22Rv1 (cell line): ENCODE data around the gene NAXD.

Source experiments
- H3K27ac ChIP-seq: fragments of 450-650 bp; 2 replicates; pipeline ENCODE4 v1.5.1; 2017
- ZFX ChIP-seq: fragments of 450-650 bp; IDR thresholded peaks from 2 replicates; pipeline ENCODE4 v1.6.1; 2017; ENCODE audit warnings: antibody characterized with exemption, borderline replicate concordance
- TF ChIP-seq, protein P1 (sequence below): fragments of 450-650 bp; IDR thresholded peaks from 2 replicates; pipeline ENCODE4 v1.5.1; 2017; ENCODE audit warnings: mild to moderate bottlenecking

The NAXD gene

DNA sequence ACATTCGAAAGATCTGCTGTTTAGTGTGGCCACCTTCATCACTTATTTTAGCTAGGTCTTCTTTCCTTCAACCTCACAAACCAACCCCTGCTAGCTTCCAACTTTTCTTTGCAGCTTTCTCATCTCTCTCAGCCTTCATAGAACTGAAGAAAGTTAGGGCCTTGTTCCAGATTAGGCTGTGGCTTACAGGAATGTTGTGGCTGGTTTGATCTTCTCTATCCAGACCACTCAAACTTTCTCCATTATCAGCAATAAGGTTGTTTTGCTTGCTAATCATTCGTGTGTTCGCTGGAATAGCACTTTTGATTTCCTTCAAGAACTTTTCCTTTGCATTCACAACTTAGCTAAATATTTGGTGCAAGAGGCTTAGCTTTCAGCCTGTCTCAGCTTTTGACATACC lies 45.9 kb downstream of the NAXD start:
- TF ChIP-seq, protein P1, sequence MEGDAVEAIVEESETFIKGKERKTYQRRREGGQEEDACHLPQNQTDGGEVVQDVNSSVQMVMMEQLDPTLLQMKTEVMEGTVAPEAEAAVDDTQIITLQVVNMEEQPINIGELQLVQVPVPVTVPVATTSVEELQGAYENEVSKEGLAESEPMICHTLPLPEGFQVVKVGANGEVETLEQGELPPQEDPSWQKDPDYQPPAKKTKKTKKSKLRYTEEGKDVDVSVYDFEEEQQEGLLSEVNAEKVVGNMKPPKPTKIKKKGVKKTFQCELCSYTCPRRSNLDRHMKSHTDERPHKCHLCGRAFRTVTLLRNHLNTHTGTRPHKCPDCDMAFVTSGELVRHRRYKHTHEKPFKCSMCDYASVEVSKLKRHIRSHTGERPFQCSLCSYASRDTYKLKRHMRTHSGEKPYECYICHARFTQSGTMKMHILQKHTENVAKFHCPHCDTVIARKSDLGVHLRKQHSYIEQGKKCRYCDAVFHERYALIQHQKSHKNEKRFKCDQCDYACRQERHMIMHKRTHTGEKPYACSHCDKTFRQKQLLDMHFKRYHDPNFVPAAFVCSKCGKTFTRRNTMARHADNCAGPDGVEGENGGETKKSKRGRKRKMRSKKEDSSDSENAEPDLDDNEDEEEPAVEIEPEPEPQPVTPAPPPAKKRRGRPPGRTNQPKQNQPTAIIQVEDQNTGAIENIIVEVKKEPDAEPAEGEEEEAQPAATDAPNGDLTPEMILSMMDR = no peak
- no peak for TF ChIP-seq ZFX
- no peak overlapping the region for H3K27ac ChIP-seq

DNA sequence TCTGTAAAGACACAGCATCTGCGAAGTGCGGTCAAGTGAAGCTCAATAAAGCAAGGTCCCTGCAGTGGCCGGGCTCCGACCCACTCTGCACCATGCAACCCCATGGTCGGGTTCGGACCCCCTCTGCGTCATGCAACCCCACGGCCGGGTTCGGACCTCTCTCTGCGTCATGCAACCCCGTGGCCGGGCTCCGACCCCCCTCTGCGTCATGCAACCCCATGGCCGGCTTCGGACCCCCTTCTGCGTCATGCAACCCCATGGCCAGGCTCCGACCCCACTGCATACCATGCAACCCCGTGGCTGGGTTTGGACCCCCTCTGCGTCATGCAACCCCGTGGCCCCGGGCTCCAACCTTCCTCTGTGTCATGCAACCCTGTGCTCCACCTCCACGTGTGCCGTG lies 46.7 kb downstream of the NAXD start:
- TF ChIP-seq ZFX = no peak
- TF ChIP-seq, protein P1 = no peak

DNA sequence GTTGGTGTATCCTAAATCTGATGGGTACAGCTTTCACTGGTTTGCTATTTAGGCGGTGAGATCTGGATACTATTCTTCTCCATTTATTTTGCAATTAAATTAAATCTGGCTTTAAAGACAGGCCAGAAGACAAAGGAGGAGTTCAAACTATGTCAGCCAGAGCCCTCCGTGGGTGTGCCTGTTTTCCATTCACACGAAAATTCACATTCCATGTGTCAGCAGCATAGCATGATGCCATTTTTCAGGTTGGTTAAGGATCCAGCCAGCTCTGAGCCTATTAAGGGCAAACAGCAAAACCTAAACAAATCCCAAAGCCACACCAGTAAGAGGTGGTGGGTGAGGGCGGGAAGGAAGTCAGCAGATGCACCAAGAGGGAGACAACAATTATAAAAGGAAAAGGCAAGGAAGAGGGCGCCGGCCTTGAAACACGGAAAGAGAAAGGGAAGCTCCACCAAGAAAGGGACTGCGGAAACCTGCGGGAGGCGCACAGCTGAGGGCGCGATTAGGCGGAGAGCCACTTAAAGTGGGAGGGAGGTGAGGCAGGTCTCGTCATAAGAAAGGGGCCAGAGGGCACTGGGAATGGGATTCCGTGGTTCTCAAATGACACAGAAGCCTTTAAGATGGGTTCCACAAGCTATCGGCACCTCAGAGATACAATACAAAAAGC lies 47.6 kb downstream of the NAXD start:
- TF ChIP-seq ZFX = no peak
- TF ChIP-seq, protein P1 = no peak
- no peak overlapping the region for H3K27ac ChIP-seq

More for the DNA sequence above, 46.7 kb downstream of the NAXD start:
- no peak overlapping the region for H3K27ac ChIP-seq

DNA sequence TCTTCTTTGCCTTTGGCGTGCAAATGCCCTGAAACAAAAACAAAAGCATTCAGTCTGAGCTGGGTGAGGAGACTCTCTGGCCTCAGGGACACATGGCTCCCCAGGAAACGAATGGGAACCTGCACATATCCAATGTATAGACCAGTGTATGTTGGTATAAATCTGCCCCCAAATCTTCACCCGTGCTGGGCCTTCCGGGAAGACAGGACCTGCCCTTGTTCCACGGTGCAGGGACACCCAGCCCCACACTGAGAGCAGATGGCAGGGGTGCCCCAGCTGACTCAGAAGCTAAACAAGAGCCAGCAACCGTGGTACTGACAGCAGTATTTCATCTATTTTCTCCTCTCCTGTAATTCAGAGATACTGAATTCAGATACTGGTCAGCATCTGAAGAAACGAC lies 48.1 kb downstream of the NAXD start:
- H3K27ac ChIP-seq = no peak overlapping the region
- TF ChIP-seq, protein P1 = no peak
- no peak for TF ChIP-seq ZFX

DNA sequence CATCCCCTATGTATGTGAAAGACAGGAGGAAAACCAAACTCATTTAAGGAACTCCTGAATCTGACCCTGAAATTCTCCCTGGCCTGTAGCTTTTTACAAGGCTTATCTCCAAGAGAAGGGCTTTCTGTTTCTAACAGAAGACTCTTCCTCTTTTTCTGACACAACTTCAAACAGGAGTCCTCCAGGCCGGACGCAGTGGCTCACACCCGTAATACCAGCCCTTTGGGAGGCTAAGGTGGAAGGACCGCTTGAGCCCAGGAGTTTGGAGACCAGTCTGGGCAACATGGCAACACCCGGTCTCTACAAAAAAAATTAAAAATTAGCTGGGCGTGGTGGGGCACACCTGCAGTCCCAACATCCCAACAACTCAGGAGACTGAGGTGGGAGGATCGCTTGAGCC lies 48.7 kb downstream of the NAXD start:
- TF ChIP-seq ZFX = no peak
- TF ChIP-seq, protein P1 = no peak
- H3K27ac ChIP-seq = no peak overlapping the region

DNA sequence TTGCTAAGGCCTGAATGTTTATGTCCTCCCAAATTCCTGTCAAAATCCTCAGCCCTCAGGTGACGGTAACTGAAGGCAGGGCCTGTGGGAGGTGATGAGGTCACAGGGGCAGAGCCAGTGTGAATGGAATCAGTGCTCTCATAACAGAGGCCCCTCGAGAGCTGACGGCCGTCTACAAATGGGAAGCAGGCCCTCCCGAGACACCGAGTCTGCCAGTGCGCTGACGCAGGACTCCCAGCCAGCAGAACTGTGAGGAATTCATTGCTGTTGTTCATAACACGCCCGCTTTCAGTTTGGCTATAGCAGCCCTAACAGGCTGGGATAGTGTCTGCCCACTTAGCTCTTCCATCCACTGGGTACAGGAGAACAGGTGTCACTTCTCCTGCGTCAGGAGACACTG lies 49.3 kb downstream of the NAXD start:
- H3K27ac ChIP-seq = no peak overlapping the region
- TF ChIP-seq ZFX = no peak
- TF ChIP-seq, protein P1 = no peak

DNA sequence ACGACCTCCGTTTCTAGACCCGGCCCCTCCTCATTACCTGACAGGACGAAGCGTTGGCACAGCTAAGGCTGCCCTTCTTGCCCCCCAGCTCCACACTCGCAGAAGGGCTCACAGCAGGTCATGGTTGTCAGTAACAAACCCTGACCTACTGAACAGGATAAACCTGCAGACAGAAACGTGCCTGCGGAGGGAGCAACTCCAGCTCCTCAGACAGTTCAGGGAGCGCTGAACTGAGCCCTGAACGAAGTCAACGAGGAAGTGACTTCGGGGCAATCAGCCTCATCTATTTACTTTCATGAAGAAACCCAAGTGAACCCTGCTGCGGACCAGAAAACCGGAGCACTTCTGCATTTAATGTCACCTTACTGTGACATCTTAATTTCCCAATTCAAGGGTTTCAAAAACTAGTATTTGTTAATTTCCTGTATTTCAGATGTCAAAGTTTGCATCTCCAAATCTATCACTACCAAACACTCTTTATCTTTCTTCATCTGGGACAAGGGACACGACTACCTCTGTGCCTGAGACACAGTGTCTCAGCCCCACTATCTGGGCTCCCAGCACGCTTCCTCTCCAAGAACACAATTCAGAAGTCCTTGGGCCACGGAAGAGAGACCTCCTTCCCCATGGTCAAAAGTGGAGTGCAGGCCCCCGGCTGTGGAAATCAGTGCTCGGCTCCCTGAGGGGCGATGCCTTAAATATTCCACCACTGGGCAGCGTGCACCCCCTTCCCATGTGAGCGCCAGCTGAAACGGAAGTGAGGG lies 50.3 kb downstream of the NAXD start:
- no peak for TF ChIP-seq ZFX
- TF ChIP-seq, protein P1 = no peak

More for the DNA sequence above, 50.3 kb downstream of the NAXD start:
- no peak overlapping the region for H3K27ac ChIP-seq
